ENCODE results near the gene SVOP.

The SVOP gene

GRCh38 chr12:108964371-108965352 is 56.2 kb downstream of the SVOP start:
- H3K4me3 ChIP-seq (replicated peaks; ENCODE audit: low read depth, low read length) = no peak overlapping the region
- no peak for DNase-seq (ENCODE audit: extremely low read depth, low read depth)
- no peak for TF ChIP-seq CTCF (IDR thresholded peaks at IDR 0.05; ENCODE audit: low read depth, low read length, missing control alignments)

- no peak overlapping the region for H3K4me3 ChIP-seq (replicated peaks; ENCODE audit: low read depth, low read length)
- no peak for TF ChIP-seq CTCF (IDR thresholded peaks at IDR 0.05; ENCODE audit: low read depth, low read length, missing control alignments)
- DNase-seq (ENCODE audit: extremely low read depth, low read depth) = no peak
Observed at GRCh38 chr12:108962256-108962655, 58.6 kb downstream of the SVOP start.

DNA sequence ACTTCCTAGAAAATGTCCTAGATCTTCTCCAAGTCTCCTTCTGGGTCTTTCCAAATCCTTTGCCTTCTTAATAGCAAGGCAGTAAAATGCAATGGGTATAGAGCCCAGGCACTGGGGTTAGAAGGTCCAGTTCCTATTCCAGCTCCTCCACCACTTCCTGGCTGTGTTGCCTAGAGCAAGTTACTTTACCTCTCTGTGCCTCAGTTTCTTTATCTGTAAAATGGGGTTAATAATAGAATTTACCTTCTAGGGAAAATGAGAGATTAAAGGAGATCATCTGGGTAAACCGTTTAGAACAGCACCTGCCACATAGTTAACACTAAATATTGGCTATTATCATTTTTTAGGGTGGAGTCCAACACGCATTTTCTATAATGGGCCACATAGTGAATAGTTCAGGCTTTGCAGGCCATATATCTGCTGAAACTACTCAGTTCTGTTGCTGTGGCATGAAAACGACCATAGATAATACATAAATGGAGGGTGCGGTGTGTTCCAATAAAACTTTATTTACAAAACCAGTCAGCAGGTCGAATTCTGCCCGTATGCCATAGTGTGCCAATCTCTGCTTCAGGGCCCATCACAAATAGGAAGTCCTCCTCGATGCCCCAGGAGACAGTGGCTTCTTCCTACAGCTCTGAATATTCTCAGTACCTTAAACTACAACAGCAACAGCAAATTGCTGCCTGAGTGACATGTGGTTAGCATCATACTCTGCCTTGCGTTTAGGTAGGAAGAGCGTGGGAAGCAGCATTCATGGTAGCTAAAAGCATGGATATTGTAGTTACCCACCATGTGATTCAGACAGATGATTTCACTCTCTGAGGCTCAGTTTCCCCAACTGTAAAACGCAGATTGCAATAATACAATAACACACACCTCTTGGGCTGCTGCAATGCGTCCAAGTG is 60.9 kb downstream of the SVOP start:
- TF ChIP-seq CTCF (IDR thresholded peaks at IDR 0.05; ENCODE audit: low read depth, low read length, missing control alignments) = no peak
- H3K4me3 ChIP-seq (replicated peaks; ENCODE audit: low read depth, low read length) = no peak overlapping the region
- DNase-seq (ENCODE audit: extremely low read depth, low read depth) = no peak

- H3K4me3 ChIP-seq (replicated peaks; ENCODE audit: low read depth, low read length) = no peak overlapping the region
- no peak for TF ChIP-seq CTCF (IDR thresholded peaks at IDR 0.05; ENCODE audit: low read depth, low read length, missing control alignments)
- no peak for DNase-seq (ENCODE audit: extremely low read depth, low read depth)
Observed at GRCh38 chr12:108955225-108955835, 65.5 kb downstream of the SVOP start.

DNA sequence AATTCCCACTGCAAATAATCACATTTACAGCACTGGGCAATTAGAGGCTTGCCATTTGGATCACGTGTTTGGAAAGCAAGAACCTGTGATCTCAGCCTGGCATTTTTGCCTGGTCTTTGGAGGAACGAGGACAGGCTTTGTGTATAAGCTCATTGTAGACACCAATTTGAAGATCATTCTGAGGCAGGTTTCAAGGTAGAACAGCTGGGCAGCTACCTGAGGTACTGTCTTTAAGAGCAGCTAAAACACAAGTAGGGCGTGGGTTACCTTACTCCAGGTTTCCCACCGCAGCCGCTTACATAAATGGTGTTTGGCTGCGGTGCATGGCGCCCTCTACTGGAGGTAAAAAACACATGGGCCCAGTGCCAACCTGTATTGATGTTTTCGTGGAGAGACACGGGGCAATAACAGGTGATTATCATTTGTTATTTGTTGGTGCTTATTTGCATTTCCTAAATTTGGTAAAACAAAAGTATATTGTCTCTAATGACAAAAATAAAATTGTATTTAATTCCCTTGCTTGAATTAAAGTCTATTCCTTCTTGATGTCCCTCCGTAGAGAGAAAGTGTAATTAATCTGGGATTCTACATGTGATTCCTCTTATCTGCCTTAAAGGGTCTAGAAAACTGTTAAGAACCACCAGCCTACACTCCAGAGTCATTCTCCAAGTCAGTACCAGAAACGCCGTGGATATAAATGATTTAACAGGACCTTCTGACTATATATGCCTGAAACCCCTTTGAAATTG is 69.7 kb downstream of the SVOP start:
- peak; percentile 15 for DNase-seq (ENCODE audit: extremely low read depth, low read depth)
- TF ChIP-seq CTCF (IDR thresholded peaks at IDR 0.05; ENCODE audit: low read depth, low read length, missing control alignments) = peak; percentile 79
- H3K4me3 ChIP-seq (replicated peaks; ENCODE audit: low read depth, low read length) = no peak overlapping the region

DNA sequence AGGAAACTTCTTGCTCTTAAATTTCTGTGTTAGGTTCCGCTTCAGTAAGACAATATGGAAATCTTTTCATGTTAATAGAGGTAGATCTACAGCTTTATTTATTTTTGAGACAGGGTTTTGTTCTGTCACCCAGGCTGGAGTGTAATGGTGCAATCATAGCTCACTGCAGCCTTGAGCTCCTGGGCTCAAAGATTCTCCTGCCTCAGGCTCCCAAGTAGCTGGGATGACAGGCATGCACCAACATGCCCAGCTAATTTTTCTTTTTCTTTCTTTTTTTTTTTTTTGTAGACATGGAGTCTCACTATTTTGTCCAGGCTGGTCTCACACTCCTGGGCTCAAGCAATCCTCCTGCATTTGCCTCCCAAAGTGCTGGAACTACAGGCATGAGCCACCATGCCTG is 70.9 kb downstream of the SVOP start:
- no peak overlapping the region for H3K4me3 ChIP-seq (replicated peaks; ENCODE audit: low read depth, low read length)
- no peak for DNase-seq (ENCODE audit: extremely low read depth, low read depth)
- no peak for TF ChIP-seq CTCF (IDR thresholded peaks at IDR 0.05; ENCODE audit: low read depth, low read length, missing control alignments)
